ENCODE data around the gene CDK5RAP2. TPM values are rescaled to one million over a fixed set of nuclear protein-coding genes. Genes with fewer than 3 reads are reported as not detected.
"Not testable (repeated sequence)": the region's sequence is repeated elsewhere in the genome, so short reads cannot be mapped to it uniquely, and the experiment has no call there.

CDK5RAP2 gene
- total and polyA plus RNA-seq, 8 donors: 24.7 to 438 (median 31.3) TPM

DNA sequence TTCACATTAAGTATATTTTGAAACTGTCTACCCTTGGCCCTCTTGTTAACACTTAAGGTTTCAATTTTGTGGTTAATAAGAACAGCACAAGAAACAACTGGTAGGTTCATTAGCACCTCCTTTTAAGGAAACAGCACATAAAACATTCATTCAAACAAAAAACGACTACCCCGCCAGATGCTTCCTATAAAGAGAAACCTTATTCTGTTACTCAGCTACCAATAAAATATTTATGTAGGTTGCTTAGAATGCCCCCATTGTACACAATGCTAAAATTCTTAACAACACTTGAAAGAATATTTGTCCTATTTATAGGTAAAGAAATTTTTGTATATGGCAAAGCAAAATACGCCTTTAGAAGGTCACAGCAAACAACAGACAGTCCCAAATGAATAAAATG lies 23.2 kb downstream of the CDK5RAP2 start:
- no peaks in the 10 kb centered on the region for H3K27me3 ChIP-seq
- no peak overlapping the region for H3K4me3 ChIP-seq
- intact Hi-C loops (cut with DNase I; ENCODE audit: low total_unique reads): no loop called here
- no peaks in the 10 kb centered on the region for H3K4me1 ChIP-seq
- no peaks in the 10 kb centered on the region for H3K9me3 ChIP-seq
- no peak for DNase-seq
- H3K36me3 ChIP-seq: peaks cover 0 to 33% (median 21%) of the 10 kb centered on the region in 4 donors
- no peak for TF ChIP-seq EP300 (IDR thresholded peaks at IDR 0.05)
- TF ChIP-seq POLR2AphosphoS5 (IDR thresholded peaks at IDR 0.05): no peak
- no peak for TF ChIP-seq CTCF (IDR thresholded peaks at IDR 0.05)
- no peak for TF ChIP-seq POLR2A (IDR thresholded peaks at IDR 0.05)
- WGBS, 5 donors: 87 to 94% (median 90%) methylated on average over 3 of the region's 3 CpGs
- H3K27ac ChIP-seq: no peak overlapping the region

DNA sequence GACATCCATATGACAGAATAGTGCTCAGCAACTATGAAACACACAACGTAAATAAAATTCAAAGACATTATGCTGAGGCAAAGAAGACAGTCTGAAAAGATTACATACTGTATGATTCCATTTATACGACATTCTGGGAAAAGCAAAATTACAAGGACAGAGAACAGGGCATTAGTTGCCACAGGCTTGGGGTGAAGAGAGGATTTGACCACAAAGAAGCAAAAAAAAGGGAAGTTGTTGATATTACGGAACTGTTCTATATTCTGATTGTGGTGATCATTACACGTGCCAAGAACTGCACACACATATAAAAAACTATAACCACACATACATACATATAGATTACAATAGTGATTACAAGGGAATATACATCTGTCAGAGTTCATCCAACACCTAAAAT lies 24.1 kb downstream of the CDK5RAP2 start:
- Histone ChIP-seq H3K9me3 (no peaks in the 10 kb centered on the region), H3K36me3 (peaks cover 0 to 27% (median 23%) of the 10 kb centered on the region in 4 donors), H3K4me1 (no peaks in the 10 kb centered on the region), H3K4me3 (no peak overlapping the region), H3K27ac (no peak overlapping the region), H3K27me3 (no peaks in the 10 kb centered on the region)
- WGBS, 5 donors: 83 to 94% (median 90%) methylated on average over 4 of the region's 4 CpGs
- DNase-seq: no peak
- intact Hi-C loops (cut with DNase I; ENCODE audit: low total_unique reads): no loop called here
- TF ChIP-seq CTCF (IDR thresholded peaks at IDR 0.05) (no peak), POLR2AphosphoS5 (IDR thresholded peaks at IDR 0.05) (no peak), EP300 (IDR thresholded peaks at IDR 0.05) (no peak), POLR2A (IDR thresholded peaks at IDR 0.05) (no peak)

DNA sequence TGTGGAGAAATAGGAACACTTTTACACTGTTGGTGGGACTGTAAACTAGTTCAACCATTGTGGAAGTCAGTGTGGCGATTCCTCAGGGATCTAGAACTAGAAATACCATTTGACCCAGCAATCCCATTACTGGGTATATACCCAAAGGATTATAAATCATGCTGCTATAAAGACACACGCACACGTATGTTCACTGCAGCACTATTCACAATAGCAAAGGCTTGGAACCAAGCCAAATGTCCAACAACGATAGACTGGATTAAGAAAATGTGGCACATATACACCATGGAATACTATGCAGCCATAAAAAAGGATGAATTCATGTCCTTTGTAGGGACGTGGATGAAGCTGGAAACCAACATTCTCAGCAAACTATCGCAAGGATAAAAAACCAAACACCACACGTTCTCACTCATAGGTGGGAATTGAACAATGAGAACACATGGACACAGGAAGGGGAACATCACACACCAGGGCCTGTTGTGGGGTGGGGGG lies 27.7 kb downstream of the CDK5RAP2 start:
- H3K27me3 ChIP-seq; DNase-seq; intact Hi-C loops (cut with DNase I; ENCODE audit: low total_unique reads); H3K9me3 ChIP-seq; H3K27ac ChIP-seq; H3K4me3 ChIP-seq; H3K4me1 ChIP-seq: not testable (repeated sequence)
- 91 to 100% (median 96%) methylated on average over 4 to 6 of the region's 7 CpGs for WGBS, 5 donors
- H3K36me3 ChIP-seq: peaks cover 15 to 61% (median 47%) of the 10 kb centered on the region in 4 donors

DNA sequence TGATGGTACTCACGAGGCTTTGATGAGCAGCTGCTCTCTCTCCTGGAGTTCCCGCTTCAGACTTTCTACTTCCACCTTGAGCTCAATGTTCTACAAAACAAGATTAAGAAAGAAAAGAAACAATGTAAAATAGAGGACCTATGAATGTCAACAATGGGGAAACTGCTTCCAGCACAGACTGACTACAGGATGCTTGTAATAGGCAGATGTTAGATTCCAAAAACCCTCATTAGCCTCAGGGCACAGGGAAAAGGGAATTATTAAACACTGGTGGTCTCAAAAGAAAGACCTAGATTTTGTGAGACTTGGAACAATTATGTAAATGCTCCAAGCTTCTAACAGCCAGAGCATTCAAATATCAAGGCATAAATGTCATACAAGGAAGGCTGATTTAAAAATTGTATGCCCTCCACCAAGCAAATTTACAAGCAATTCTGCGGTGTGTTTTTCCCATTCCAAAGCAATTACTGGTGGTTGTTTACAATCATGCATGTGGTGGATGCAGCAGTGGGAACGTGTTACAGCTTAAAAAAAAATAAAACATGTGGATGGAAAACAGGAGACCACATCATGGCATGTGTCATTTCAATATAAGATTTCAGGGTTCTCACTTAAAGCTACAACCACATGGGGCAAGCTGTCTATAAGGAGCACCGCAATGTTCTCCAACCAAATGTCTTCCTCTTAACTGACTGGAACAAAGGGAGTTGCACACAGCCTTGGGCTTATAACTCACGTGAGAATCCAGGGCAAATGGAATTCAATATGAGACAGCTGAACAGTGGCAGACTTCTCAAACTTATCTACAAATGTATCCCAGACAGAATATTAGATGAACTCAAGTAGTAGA lies 34.0 kb downstream of the CDK5RAP2 start:
- DNase-seq: no peak
- TF ChIP-seq EP300 (IDR thresholded peaks at IDR 0.05): no peak
- Histone ChIP-seq H3K4me1 (no peaks in the 10 kb centered on the region), H3K4me3 (no peak overlapping the region), H3K36me3 (peaks cover 31 to 100% (median 92%) of the 10 kb centered on the region in 4 donors), H3K9me3 (no peaks in the 10 kb centered on the region), H3K27ac (no peak overlapping the region), H3K27me3 (no peaks in the 10 kb centered on the region)
- intact Hi-C loops (cut with DNase I; ENCODE audit: low total_unique reads): no loop called here
- 77 to 86% (median 84%) methylated on average over 6 of the region's 6 CpGs for WGBS, 5 donors

GRCh38 chr9:120544441-120544840 lies 35.5 kb downstream of the CDK5RAP2 start:
- 73 to 100% (median 95%) methylated on average over 1 of the region's 1 CpG for WGBS, 5 donors
- intact Hi-C loops (cut with DNase I; ENCODE audit: low total_unique reads): no loop called here
- TF ChIP-seq CTCF (IDR thresholded peaks at IDR 0.05) (no peak), POLR2AphosphoS5 (IDR thresholded peaks at IDR 0.05) (no peak), EP300 (IDR thresholded peaks at IDR 0.05) (no peak), POLR2A (IDR thresholded peaks at IDR 0.05) (no peak)
- H3K9me3 ChIP-seq: no peaks in the 10 kb centered on the region
- no peaks in the 10 kb centered on the region for H3K4me1 ChIP-seq
- H3K4me3 ChIP-seq: no peak overlapping the region
- H3K27me3 ChIP-seq: no peaks in the 10 kb centered on the region
- DNase-seq: no peak
- H3K36me3 ChIP-seq: peaks cover 27 to 100% (median 94%) of the 10 kb centered on the region in 4 donors
- H3K27ac ChIP-seq: no peak overlapping the region
